Panc1 (cell line): Measurements from ENCODE around the gene RASGEF1C. TPM values are rescaled to one million over a fixed set of nuclear protein-coding genes. Genes with fewer than 3 reads are reported as not detected.
A peak's percentile ranks its signal among the peaks of the same experiment; 100 is the strongest.

Experiments used
- ATAC-seq: fragments of 200-7000 bp; cut with Tn5 transposase; 2 replicates; pipeline ENCODE4 v1.9.1; 2020; ENCODE audit warnings: mild to moderate bottlenecking, moderate library complexity
- BruUV-seq: library from RNA; stranded (reverse); fragments of 400-500 nt; replicated peaks from 2 replicates; lab custom pipeline; 2021; lab: Mats Ljungman, UMichigan
- CTCF ChIA-PET: fragments of 300-600 bp; sonication (Branson Sonifier 250); formaldehyde crosslinking; loops from one replicate; lab custom pipeline; 2022; ENCODE audit warnings: antibody characterized with exemption; lab: Charles Lee
- POLR2A ChIA-PET: fragments of 300-600 bp; sonication (Branson Sonifier 250); formaldehyde crosslinking; loops from one replicate; lab custom pipeline; 2022; ENCODE audit warnings: antibody characterized with exemption; lab: Charles Lee
- DNase-seq: peaks from one replicate; pipeline ENCODE4 v3.0.0-alpha.2; 2010; ENCODE audit warnings: low read depth, low spot score
- H3K27ac ChIP-seq: 2 replicates; pipeline ENCODE4 v1.5.1; 2011; ENCODE audit warnings: mild to moderate bottlenecking, low read length, inconsistent platforms
- H3K27me3 ChIP-seq: fragments of 200-500 bp; sonication (Bioruptor generic); 2 replicates; pipeline ENCODE4 v1.6.0; 2014; ENCODE audit warnings: low read length, inconsistent platforms; ENCODE audit not compliant: control insufficient read depth, insufficient read depth
- H3K36me3 ChIP-seq: fragments of 200-500 bp; sonication (Bioruptor generic); 2 replicates; pipeline ENCODE4 v1.5.1; 2014; ENCODE audit warnings: inconsistent platforms, mild to moderate bottlenecking, low read length, moderate library complexity; ENCODE audit not compliant: control insufficient read depth, insufficient read depth
- H3K4me1 ChIP-seq: 2 replicates; pipeline ENCODE4 v1.5.1; 2011; ENCODE audit warnings: inconsistent platforms, mild to moderate bottlenecking, low read length, moderate library complexity; ENCODE audit not compliant: control insufficient read depth, insufficient read depth
- H3K4me3 ChIP-seq, 2 experiments: 2 replicates each; pipeline ENCODE4 v1.5.1; 2011 to 2012; ENCODE audit warnings: low read depth in 2 of 2, low read length in 2 of 2, mild to moderate bottlenecking in 2 of 2, inconsistent platforms in 1 of 2, moderate library complexity in 1 of 2
- H3K9me3 ChIP-seq: fragments of 200-500 bp; sonication (Bioruptor generic); 2 replicates; pipeline ENCODE4 v1.5.1; 2014; ENCODE audit warnings: low read depth, mild to moderate bottlenecking, inconsistent platforms, low read length, moderate library complexity; ENCODE audit not compliant: control insufficient read depth, insufficient read depth
- CTCF ChIP-seq: fragments of 450-650 bp; IDR thresholded peaks from 2 replicates; pipeline ENCODE4 v1.5.1; 2017; ENCODE audit warnings: mild to moderate bottlenecking
- POLR2AphosphoS5 ChIP-seq: IDR thresholded peaks from 2 replicates; pipeline ENCODE4 v1.6.1; 2012; ENCODE audit warnings: mild to moderate bottlenecking, low read depth, low read length, moderate library complexity
- REST ChIP-seq, 2 experiments: IDR thresholded peaks; 2 replicates each; pipeline ENCODE4 v1.6.1; 2011 to 2012; ENCODE audit warnings: low read depth in 2 of 2, control low read depth in 1 of 2, low read length in 1 of 2, mild to moderate bottlenecking in 1 of 2, moderate library complexity in 1 of 2; ENCODE audit not compliant: insufficient read depth in 1 of 2
- SIN3A ChIP-seq: IDR thresholded peaks from 2 replicates; pipeline ENCODE4 v1.6.1; 2012; ENCODE audit warnings: low read depth, mild to moderate bottlenecking, low read length, moderate library complexity, borderline replicate concordance; ENCODE audit not compliant: insufficient read depth
- TCF7L2 ChIP-seq: IDR thresholded peaks from 2 replicates; pipeline ENCODE4 v1.6.1; 2011; ENCODE audit warnings: mild to moderate bottlenecking, low read depth, low read length, inconsistent platforms
- in situ Hi-C: cut with HindIII; loops from 2 replicates; pipeline ENCODE4 v1.10.0; 2016; ENCODE audit warnings: low sequenced_read_pairs, low pct_unique_long_range_greater_than_20kb
- intact Hi-C: fragments of 100-400 bp; cut with micrococcal nuclease; formaldehyde crosslinking; loops from one replicate; pipeline ENCODE4 v1.10.0; 2022; ENCODE audit not compliant: unreplicated experiment
- total RNA-seq: library from RNA; stranded (reverse); gene quantifications from one replicate; pipeline ENCODE4 v1.2.1, GENCODE V29; 2021; ENCODE audit not compliant: unreplicated experiment

RASGEF1C gene
- total RNA-seq, 1 experiment from 2014 or later, result 0.49 TPM

GRCh38 chr5:180159756-180160155 lies 49.3 kb downstream of the RASGEF1C start:
- POLR2A ChIA-PET, result no interaction called here
- intact Hi-C loops (no loop called here), in situ Hi-C loops (no loop called here)
- no TSS peak for BruUV-seq
- Histone ChIP-seq H3K4me3 (0 out of 4 replicates have a peak overlapping the region, but pooled peaks of 1 of the 2 experiments have one; percentile 3), H3K4me1 (no peaks in the 10 kb centered on the region), H3K36me3 (no peaks in the 10 kb centered on the region), H3K27ac (no peak overlapping the region), H3K9me3 (no peaks in the 10 kb centered on the region), H3K27me3 (peaks cover 3% of the 10 kb centered on the region; the same call in 1 of the 2 replicates)
- ATAC-seq (no peak), DNase-seq (no peak)
- CTCF ChIA-PET, result no interaction called here
- no peak for TF ChIP-seq REST (IDR thresholded peaks at IDR 0.05; ENCODE audit: insufficient read depth in 1 of 2, low read depth in 2 of 2, low read length in 1 of 2)
- TF ChIP-seq CTCF, result no peak
- TF ChIP-seq SIN3A, result no peak
- no peak for TF ChIP-seq TCF7L2
- no peak for TF ChIP-seq POLR2AphosphoS5

- DNase-seq (no peak), ATAC-seq (no peak)
- in situ Hi-C loops, result no loop called here
- no peak overlapping the region for H3K4me3 ChIP-seq
- BruUV-seq, result no TSS peak
- no peaks in the 10 kb centered on the region for H3K4me1 ChIP-seq
- no peaks in the 10 kb centered on the region for H3K9me3 ChIP-seq
- ChIA-PET CTCF (no interaction called here), POLR2A (no interaction called here)
- no peaks in the 10 kb centered on the region for H3K27me3 ChIP-seq
- no peak overlapping the region for H3K27ac ChIP-seq
- TF ChIP-seq CTCF (no peak), SIN3A (no peak), POLR2AphosphoS5 (no peak), REST (IDR thresholded peaks at IDR 0.05; ENCODE audit: insufficient read depth in 1 of 2, low read depth in 2 of 2, low read length in 1 of 2) (no peak), TCF7L2 (no peak)
- intact Hi-C loops, result no loop called here
- no peaks in the 10 kb centered on the region for H3K36me3 ChIP-seq
Observed at GRCh38 chr5:180157866-180158265, 51.1 kb downstream of the RASGEF1C start.
